ENCODE results near the gene CFAP91. TPM values are rescaled to one million over a fixed set of nuclear protein-coding genes. Genes with fewer than 3 reads are reported as not detected.

CFAP91 gene
- total and polyA plus RNA-seq, 2 donors (not counting 3 experiments of a cell fraction or from before 2014, with no cell fraction given): 0.40 to 0.54 TPM

- no peaks in the 10 kb centered on the region for H3K9me1 ChIP-seq (replicated peaks; ENCODE audit: control insufficient read depth, extremely low read depth, insufficient read depth, low read length)
- H3K36me3 ChIP-seq (ENCODE audit: control insufficient read depth in 2 of 2, extremely low read depth in 1 of 2, insufficient read depth in 2 of 2, low read length in 2 of 2): no peaks in the 10 kb centered on the region
- H3K27ac ChIP-seq (ENCODE audit: insufficient read depth, low read depth, low read length): no peak overlapping the region
- TF ChIP-seq CTCF (IDR thresholded peaks at IDR 0.05; ENCODE audit: extremely low read depth in 1 of 2, insufficient read depth in 1 of 2, low read depth in 1 of 2, low read length in 2 of 2) (no peak), POLR2A (IDR thresholded peaks at IDR 0.05; ENCODE audit: low read depth, low read length) (no peak), EZH2 (IDR thresholded peaks at IDR 0.05; ENCODE audit: borderline replicate concordance, low read depth, low read length, severe bottlenecking) (no peak), MYC (IDR thresholded peaks at IDR 0.05; ENCODE audit: low read depth, low read length) (no peak)
- no peaks in the 10 kb centered on the region for H3K9me3 ChIP-seq (replicated peaks; ENCODE audit: control insufficient read depth, insufficient read depth, low read length)
- no peaks in the 10 kb centered on the region for H4K20me1 ChIP-seq (replicated peaks; ENCODE audit: control insufficient read depth, extremely low read depth, insufficient read depth, low read length)
- no peaks in the 10 kb centered on the region for H3K27me3 ChIP-seq (ENCODE audit: control insufficient read depth in 2 of 2, insufficient read depth in 2 of 2, low read length in 2 of 2)
- peaks cover 6% of the 10 kb centered on the region for H3K4me1 ChIP-seq (ENCODE audit: control insufficient read depth, extremely low read depth, insufficient read depth, low read length)
- intact Hi-C loops (cut with micrococcal nuclease) (no loop called here), dilution Hi-C loops (cut with MboI; ENCODE audit: extremely low pct_ligation_motif_present, low sequenced_read_pairs) (no loop called here)
- ChIA-PET POLR2A (no interaction called here), CTCF (interaction anchor here (0.9 to 1.4 kb wide), 4 partner anchors 11 to 37 kb away, joined by 3 read pairs; no protein-coding TSS in a partner anchor)
- DNase-seq (ENCODE audit: low read depth, low spot score) (no peak), FAIRE-seq (no peak)
- H3K79me2 ChIP-seq (ENCODE audit: control insufficient read depth, insufficient read depth, low read length): no peaks in the 10 kb centered on the region
- no peak overlapping the region for H2AFZ ChIP-seq (ENCODE audit: low read depth, low read length)
- BruUV-seq (replicated peaks): no TSS peak
- no peak overlapping the region for H3K4me3 ChIP-seq (replicated peaks in 1 of 3; ENCODE audit: insufficient read depth in 1 of 3, low read depth in 1 of 3, low read length in 3 of 3)
- no peak overlapping the region for H3K9ac ChIP-seq (replicated peaks; ENCODE audit: extremely low read depth, insufficient read depth, low read length)
- no peak overlapping the region for H3K4me2 ChIP-seq (ENCODE audit: insufficient read depth, low read length)
These were observed 24.1 kb downstream of the CFAP91 start for GRCh38 chr3:119726909-119727308.

- Histone ChIP-seq H3K4me3 (replicated peaks in 1 of 3; ENCODE audit: insufficient read depth in 1 of 3, low read depth in 1 of 3, low read length in 3 of 3) (no peak overlapping the region), H3K9me1 (replicated peaks; ENCODE audit: control insufficient read depth, extremely low read depth, insufficient read depth, low read length) (no peaks in the 10 kb centered on the region), H3K27me3 (ENCODE audit: control insufficient read depth in 2 of 2, insufficient read depth in 2 of 2, low read length in 2 of 2) (no peaks in the 10 kb centered on the region), H3K9ac (replicated peaks; ENCODE audit: extremely low read depth, insufficient read depth, low read length) (no peak overlapping the region), H4K20me1 (replicated peaks; ENCODE audit: control insufficient read depth, extremely low read depth, insufficient read depth, low read length) (no peaks in the 10 kb centered on the region), H3K4me2 (ENCODE audit: insufficient read depth, low read length) (no peak overlapping the region), H3K9me3 (replicated peaks; ENCODE audit: control insufficient read depth, insufficient read depth, low read length) (no peaks in the 10 kb centered on the region), H2AFZ (ENCODE audit: low read depth, low read length) (no peak overlapping the region), H3K36me3 (ENCODE audit: control insufficient read depth in 2 of 2, extremely low read depth in 1 of 2, insufficient read depth in 2 of 2, low read length in 2 of 2) (no peaks in the 10 kb centered on the region), H3K4me1 (ENCODE audit: control insufficient read depth, extremely low read depth, insufficient read depth, low read length) (peaks cover 20% of the 10 kb centered on the region), H3K27ac (ENCODE audit: insufficient read depth, low read depth, low read length) (no peak overlapping the region), H3K79me2 (ENCODE audit: control insufficient read depth, insufficient read depth, low read length) (no peaks in the 10 kb centered on the region)
- no peak for DNase-seq (ENCODE audit: low read depth, low spot score)
- dilution Hi-C loops (cut with MboI; ENCODE audit: extremely low pct_ligation_motif_present, low sequenced_read_pairs) (no loop called here), intact Hi-C loops (cut with micrococcal nuclease) (no loop called here)
- POLR2A ChIA-PET: no interaction called here
- CTCF ChIA-PET: interaction anchor here (1.1 kb wide), 1 partner anchor 15 kb away, joined by 3 read pairs; no protein-coding TSS in a partner anchor
- TF ChIP-seq JUN (IDR thresholded peaks at IDR 0.05; ENCODE audit: borderline replicate concordance, insufficient read depth, insufficient read length, low read depth) (no peak), MAX (IDR thresholded peaks at IDR 0.05; ENCODE audit: insufficient read depth, insufficient read length) (no peak), GATA2 (IDR thresholded peaks at IDR 0.05; ENCODE audit: insufficient read depth, insufficient read length, low read depth, low read length) (no peak), POLR2A (IDR thresholded peaks at IDR 0.05; ENCODE audit: low read depth, low read length) (no peak), POLR2AphosphoS5 (IDR thresholded peaks at IDR 0.05; ENCODE audit: insufficient read depth, low read depth, low read length) (no peak), CTCF (IDR thresholded peaks at IDR 0.05; ENCODE audit: extremely low read depth in 1 of 2, insufficient read depth in 1 of 2, low read depth in 1 of 2, low read length in 2 of 2) (no peak), FOS (IDR thresholded peaks at IDR 0.05; ENCODE audit: borderline replicate concordance, insufficient read depth, low read length) (no peak), EZH2 (IDR thresholded peaks at IDR 0.05; ENCODE audit: borderline replicate concordance, low read depth, low read length, severe bottlenecking) (no peak), MYC (IDR thresholded peaks at IDR 0.05; ENCODE audit: low read depth, low read length) (no peak)
- no TSS peak for BruUV-seq (replicated peaks)
- FAIRE-seq: no peak
These were observed 27.2 kb downstream of the CFAP91 start for GRCh38 chr3:119729996-119730395.

Data from endothelial cell of umbilical vein (primary cell).